HCT116 (cell line): ENCODE measurements around the gene AGBL1. TPM values are rescaled to one million over a fixed set of nuclear protein-coding genes. Genes with fewer than 3 reads are reported as not detected.

ENCODE experiments used
- ATAC-seq: fragments of 200-7000 bp; cut with Tn5 transposase; 2 replicates; pipeline ENCODE4 v1.9.1; 2020; ENCODE audit warnings: mild to moderate bottlenecking, moderate library complexity
- BruUV-seq: library from RNA; stranded (reverse); fragments of 400-500 nt; replicated peaks from 2 replicates; lab custom pipeline; 2021; lab: Mats Ljungman, UMichigan
- CTCF ChIA-PET: fragments of 300-600 bp; sonication (Branson Sonifier 250); formaldehyde crosslinking; loops from one replicate; lab custom pipeline; 2021; ENCODE audit warnings: antibody characterized with exemption; lab: Charles Lee
- POLR2A ChIA-PET: fragments of 300-600, 350-600 bp; sonication (Branson Sonifier 250); formaldehyde crosslinking; loops from one replicate; lab custom pipeline; 2021; ENCODE audit warnings: antibody characterized with exemption; lab: Charles Lee
- RAD21 ChIA-PET, 2 experiments: fragments of 300-600 bp; sonication (Branson Sonifier 250); formaldehyde crosslinking; loops; one replicate each; lab custom pipeline; 2023; ENCODE audit warnings: low total read pairs in 2 of 2; ENCODE audit not compliant: uncharacterized antibody in 2 of 2, unreplicated experiment in 2 of 2, low non-redundant PET in 1 of 2; lab: Charles Lee
- DNase-seq: peaks from one replicate; pipeline ENCODE4 v3.0.0-alpha.2; 2010; ENCODE audit warnings: low read depth, low spot score
- H2AFZ ChIP-seq: fragments of 200-600 bp; shearing (Covaris generic), sonication (generic); 2 replicates; pipeline ENCODE4 v1.6.1; 2017; ENCODE audit warnings: low read depth, mixed run types, mixed read lengths, antibody characterized with exemption, low read length; ENCODE audit not compliant: poor library complexity, severe bottlenecking
- H3K27ac ChIP-seq: 2 replicates; pipeline ENCODE4 v1.5.1; 2012; ENCODE audit warnings: low read depth, low read length
- H3K27me3 ChIP-seq: fragments of 200-600 bp; sonication (generic); 2 replicates; pipeline ENCODE4 v1.6.1; 2016; ENCODE audit warnings: mixed run types, low read length, mixed read lengths; ENCODE audit not compliant: insufficient read depth
- H3K36me3 ChIP-seq, 2 experiments: fragments of 200-500 bp in 1 of 2; fragments of 200-600 bp in 1 of 2; sonication (Bioruptor generic) in 1 of 2; sonication (generic) in 1 of 2; 2 replicates each; pipeline versions ENCODE4 v1.5.1 to v1.6.1; 2014 to 2016; ENCODE audit warnings: low read length in 2 of 2, inconsistent platforms in 1 of 2, mixed read lengths in 1 of 2, mixed run types in 1 of 2; ENCODE audit not compliant: insufficient read depth in 2 of 2, control insufficient read depth in 1 of 2
- H3K4me1 ChIP-seq, 2 experiments: fragments of 200-600 bp in 1 of 2; sonication (generic) in 1 of 2; 2 replicates each; pipeline versions ENCODE4 v1.5.1 to v1.6.1; 2012 to 2017; ENCODE audit warnings: low read length in 2 of 2, inconsistent platforms in 1 of 2, mild to moderate bottlenecking in 1 of 2, mixed read lengths in 1 of 2, mixed run types in 1 of 2, moderate library complexity in 1 of 2; ENCODE audit not compliant: insufficient read depth in 2 of 2, control insufficient read depth in 1 of 2
- H3K4me2 ChIP-seq: fragments of 200-600 bp; sonication (generic); 2 replicates; pipeline ENCODE4 v1.6.1; 2017; ENCODE audit warnings: mixed run types, low read length, mixed read lengths
- H3K4me3 ChIP-seq, 2 experiments: fragments of 200-600 bp in 1 of 2; sonication (generic) in 1 of 2; replicated peaks in 1 of 2; 2 replicates each; pipeline ENCODE4 v1.5.1; 2011 to 2016; ENCODE audit warnings: low read length in 2 of 2, control low read depth in 1 of 2, low read depth in 1 of 2, mild to moderate bottlenecking in 1 of 2, mixed read lengths in 1 of 2, mixed run types in 1 of 2
- H3K79me2 ChIP-seq: fragments of 200-600 bp; sonication (generic); 2 replicates; pipeline ENCODE4 v1.6.1; 2017; ENCODE audit warnings: mild to moderate bottlenecking, mixed run types, low read length, moderate library complexity, mixed read lengths; ENCODE audit not compliant: insufficient read depth
- H3K9ac ChIP-seq: fragments of 200-600 bp; sonication (generic); 2 replicates; pipeline ENCODE4 v1.6.1; 2016; ENCODE audit warnings: low read length, mixed read lengths
- H3K9me2 ChIP-seq: fragments of 200-600 bp; sonication (generic), shearing (Covaris generic); 2 replicates; pipeline ENCODE4 v1.6.1; 2017; ENCODE audit warnings: mixed run types, mild to moderate bottlenecking, moderate library complexity; ENCODE audit not compliant: insufficient read depth
- H3K9me3 ChIP-seq, 2 experiments: fragments of 200-500 bp in 1 of 2; fragments of 200-600 bp in 1 of 2; sonication (Bioruptor generic) in 1 of 2; sonication (generic) in 1 of 2; 2 replicates each; pipeline ENCODE4 v1.6.1; 2014 to 2017; ENCODE audit warnings: low read length in 2 of 2, mixed read lengths in 2 of 2, inconsistent platforms in 1 of 2, low read depth in 1 of 2, mild to moderate bottlenecking in 1 of 2, mixed run types in 1 of 2, moderate library complexity in 1 of 2; ENCODE audit not compliant: control insufficient read depth in 1 of 2, insufficient read depth in 1 of 2
- H4K20me1 ChIP-seq: fragments of 200-600 bp; sonication (generic), shearing (Covaris generic); 2 replicates; pipeline ENCODE4 v1.6.1; 2017; ENCODE audit warnings: mixed run types, mild to moderate bottlenecking, moderate library complexity; ENCODE audit not compliant: insufficient read depth
- EGR1 ChIP-seq: IDR thresholded peaks from 2 replicates; pipeline ENCODE4 v1.6.1; 2012; ENCODE audit warnings: low read depth
- MAX ChIP-seq: IDR thresholded peaks from 2 replicates; pipeline ENCODE4 v1.6.1; 2012
- ZNF274 ChIP-seq: fragments of 200-500 bp; sonication (Bioruptor generic); IDR thresholded peaks from 2 replicates; pipeline ENCODE4 v1.6.1; 2014; ENCODE audit warnings: mild to moderate bottlenecking, low read depth, low read length, inconsistent platforms
- intact Hi-C: fragments of 100-400 bp; cut with micrococcal nuclease; formaldehyde crosslinking; loops from 2 replicates; pipeline ENCODE4 v1.10.0; 2022
- total RNA-seq: library from RNA; stranded (reverse); gene quantifications from one replicate; pipeline ENCODE4 v1.2.1, GENCODE V29; 2021; ENCODE audit not compliant: unreplicated experiment

The AGBL1 gene
- total RNA-seq, 1 experiment from 2014 or later: not detected

DNA sequence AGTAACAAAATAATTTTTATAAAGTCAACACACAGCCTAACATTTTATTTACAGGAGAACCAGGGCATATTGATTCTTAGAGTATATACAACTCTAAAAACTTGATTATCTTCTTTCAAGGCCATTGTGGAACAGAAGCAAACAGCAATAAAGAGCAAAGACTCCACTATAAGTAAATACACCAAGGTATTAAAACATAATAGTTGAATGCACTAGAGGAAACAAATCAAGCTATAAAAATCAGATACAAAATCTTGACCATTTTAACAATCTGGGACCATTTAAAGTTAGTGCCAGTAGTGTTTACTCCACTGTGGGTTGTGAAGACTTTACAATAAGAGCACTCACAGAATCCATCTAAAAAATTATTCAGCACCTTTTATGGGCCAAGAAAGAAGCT lies 323.6 kb downstream of the AGBL1 start:
- ATAC-seq: no peak
- no peaks in the 10 kb centered on the region for H3K79me2 ChIP-seq
- H3K27ac ChIP-seq: no peak overlapping the region
- no peaks in the 10 kb centered on the region for H4K20me1 ChIP-seq
- H3K4me1 ChIP-seq: no peaks in the 10 kb centered on the region
- H3K36me3 ChIP-seq: no peaks in the 10 kb centered on the region
- no peaks in the 10 kb centered on the region for H3K27me3 ChIP-seq
- no peak for TF ChIP-seq EGR1
- TF ChIP-seq, all 23 proteins: peak for 0
- no peak for DNase-seq
- intact Hi-C loops: loop anchor here (10.0 kb wide), 1 partner anchor 62 kb away; no protein-coding TSS in a partner anchor
- Histone ChIP-seq H3K9me3 (peaks cover 4 to 16% of the 10 kb centered on the region in 2 experiments; a peak in 2 of 4 replicates), H2AFZ (no peak overlapping the region), H3K4me2 (no peak overlapping the region), H3K9ac (no peak overlapping the region), H3K9me2 (no peaks in the 10 kb centered on the region), H3K4me3 (no peak overlapping the region)
- ChIA-PET CTCF (no interaction called here), RAD21 (no interaction called here), POLR2A (no interaction called here)
- no TSS peak for BruUV-seq

DNA sequence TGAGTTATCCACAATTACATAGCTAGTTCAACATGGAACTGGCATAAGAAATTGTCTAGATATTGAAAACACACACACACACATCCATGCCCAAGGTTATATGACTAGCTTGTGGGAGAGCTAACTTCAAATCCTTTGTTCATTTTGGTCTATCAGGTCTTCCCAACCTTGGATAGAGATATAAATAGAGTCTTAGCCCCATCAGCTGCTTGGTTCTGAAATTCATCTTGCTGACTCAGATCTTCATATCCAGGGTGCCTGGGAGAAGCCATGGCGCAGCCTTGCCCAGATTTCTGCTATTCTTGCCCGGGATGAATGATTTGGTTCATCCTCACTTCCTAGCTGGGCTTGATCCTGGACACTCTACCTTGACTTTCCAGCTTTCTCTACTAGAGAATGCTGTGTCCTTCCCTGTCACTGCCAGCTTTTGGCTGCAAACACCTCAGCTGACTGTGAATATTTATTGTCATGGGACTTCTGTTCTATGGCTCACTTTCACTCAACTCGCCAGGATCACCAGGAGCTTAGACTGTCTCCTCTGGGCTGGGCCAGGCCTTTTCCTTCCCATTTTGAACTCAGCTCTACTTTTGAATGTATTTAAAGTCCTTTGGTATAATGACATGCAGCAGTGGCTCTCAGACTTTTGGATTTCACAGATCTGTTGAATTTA lies 324.4 kb downstream of the AGBL1 start:
- Histone ChIP-seq H3K9ac (no peak overlapping the region), H3K27ac (no peak overlapping the region), H3K4me1 (no peaks in the 10 kb centered on the region), H3K27me3 (no peaks in the 10 kb centered on the region), H3K4me2 (no peak overlapping the region), H3K9me3 (peaks cover 4 to 18% of the 10 kb centered on the region in 2 experiments; a peak in 2 of 4 replicates), H3K36me3 (no peaks in the 10 kb centered on the region), H2AFZ (no peak overlapping the region), H4K20me1 (no peaks in the 10 kb centered on the region), H3K9me2 (no peaks in the 10 kb centered on the region), H3K79me2 (no peaks in the 10 kb centered on the region), H3K4me3 (no peak overlapping the region)
- BruUV-seq: no TSS peak
- intact Hi-C loops: loop anchor here (10.0 kb wide), 1 partner anchor 61 kb away; no protein-coding TSS in a partner anchor
- POLR2A ChIA-PET: no interaction called here
- RAD21 ChIA-PET: no interaction called here
- CTCF ChIA-PET: no interaction called here
- TF ChIP-seq ZNF274 (no peak), MAX (no peak)
- DNase-seq: no peak
- ATAC-seq: no peak
